Caco-2 (cell line): ENCODE data around the gene OSTN. TPM values are rescaled to one million over a fixed set of nuclear protein-coding genes. Genes with fewer than 3 reads are reported as not detected.

Source experiments
- BruUV-seq: library from RNA; stranded (reverse); fragments of 400-500 nt; replicated peaks from 2 replicates; lab custom pipeline; 2021; lab: Mats Ljungman, UMichigan
- CTCF ChIA-PET: fragments of 300-600 bp; sonication (Branson Sonifier 250); formaldehyde crosslinking; loops from one replicate; lab custom pipeline; 2022; ENCODE audit warnings: antibody characterized with exemption; lab: Charles Lee
- POLR2A ChIA-PET: fragments of 300-600 bp; sonication (Branson Sonifier 250); formaldehyde crosslinking; loops from one replicate; lab custom pipeline; 2022; ENCODE audit warnings: antibody characterized with exemption; lab: Charles Lee
- DNase-seq, 2 experiments: peaks; one replicate each; pipeline versions ENCODE4 v3.0.0 to v3.0.0-alpha.2; 2020 to 2022
- H3K27me3 ChIP-seq: replicated peaks from 2 replicates; pipeline ENCODE4 v1.6.0; 2011; ENCODE audit warnings: low read length; ENCODE audit not compliant: control insufficient read depth, insufficient read depth
- H3K36me3 ChIP-seq: 2 replicates; pipeline ENCODE4 v1.5.1; 2011; ENCODE audit warnings: low read length; ENCODE audit not compliant: control insufficient read depth, insufficient read depth
- H3K4me1 ChIP-seq: fragments of 250-450 bp; sonication (Bioruptor Pico); 2 replicates; pipeline ENCODE4 v1.5.1; 2020; ENCODE audit warnings: mild to moderate bottlenecking
- H3K4me3 ChIP-seq: 2 replicates; pipeline ENCODE4 v1.5.1; 2011; ENCODE audit warnings: low read depth, mild to moderate bottlenecking, control low read depth, low read length
- H3K9me3 ChIP-seq: fragments of 250-450 bp; sonication (Bioruptor Pico); 2 replicates; pipeline ENCODE4 v1.5.1; 2020; ENCODE audit warnings: mild to moderate bottlenecking, moderate library complexity
- H3K27ac Mint-ChIP-seq: one replicate; pipeline ENCODE4 v1.8.0; 2022; ENCODE audit warnings: mixed read lengths; ENCODE audit not compliant: unreplicated experiment
- H3K27me3 Mint-ChIP-seq: one replicate; pipeline ENCODE4 v1.8.0; 2022; ENCODE audit warnings: mixed read lengths; ENCODE audit not compliant: insufficient read depth, unreplicated experiment
- H3K36me3 Mint-ChIP-seq: one replicate; pipeline ENCODE4 v1.8.0; 2022; ENCODE audit warnings: mild to moderate bottlenecking, mixed read lengths; ENCODE audit not compliant: insufficient read depth, unreplicated experiment
- H3K4me1 Mint-ChIP-seq: one replicate; pipeline ENCODE4 v1.8.0; 2022; ENCODE audit warnings: low read depth, mixed read lengths; ENCODE audit not compliant: unreplicated experiment
- H3K4me3 Mint-ChIP-seq: one replicate; pipeline ENCODE4 v1.8.0; 2022; ENCODE audit warnings: mild to moderate bottlenecking, moderate library complexity, mixed read lengths; ENCODE audit not compliant: unreplicated experiment
- H3K9me3 Mint-ChIP-seq: one replicate; pipeline ENCODE4 v1.8.0; 2022; ENCODE audit warnings: mixed read lengths; ENCODE audit not compliant: unreplicated experiment
- CTCF ChIP-seq, 2 experiments: fragments of 200-600 bp in 1 of 2; IDR thresholded peaks; 1 replicate in 1 of 2; 2 replicates in 1 of 2; pipeline versions ENCODE4 v1.5.1 to v1.8.0; 2011 to 2022; ENCODE audit warnings: antibody characterized with exemption in 1 of 2, control low read depth in 1 of 2, inconsistent platforms in 1 of 2, low read depth in 1 of 2, low read length in 1 of 2, mild to moderate bottlenecking in 1 of 2, moderate library complexity in 1 of 2; ENCODE audit not compliant: insufficient read depth in 1 of 2, severe bottlenecking in 1 of 2, unreplicated experiment in 1 of 2
- intact Hi-C: fragments of 100-400 bp; cut with micrococcal nuclease; formaldehyde crosslinking; loops from one replicate; pipeline ENCODE4 v1.10.0; 2022; ENCODE audit not compliant: unreplicated experiment
- total RNA-seq: library from RNA; stranded (reverse); gene quantifications from 2 replicates; pipeline ENCODE4 v1.2.3, GENCODE V29; 2022

Gene OSTN
- total RNA-seq, 1 experiment from 2014 or later: not detected

- H3K4me3 ChIP-seq: no peak overlapping the region
- no peak overlapping the region for H3K27ac Mint-ChIP-seq
- no peaks in the 10 kb centered on the region for H3K9me3 Mint-ChIP-seq
- no TSS peak for BruUV-seq
- H3K4me1 ChIP-seq: no peaks in the 10 kb centered on the region
- H3K9me3 ChIP-seq: no peaks in the 10 kb centered on the region
- ChIA-PET POLR2A (no interaction called here), CTCF (no interaction called here)
- H3K4me1 Mint-ChIP-seq: peaks cover 6% of the 10 kb centered on the region
- no peak for TF ChIP-seq CTCF (IDR thresholded peaks at IDR 0.05; ENCODE audit: insufficient read depth in 1 of 2, low read depth in 1 of 2, low read length in 1 of 2, severe bottlenecking in 1 of 2, unreplicated experiment in 1 of 2)
- intact Hi-C loops: no loop called here
- H3K36me3 Mint-ChIP-seq: no peaks in the 10 kb centered on the region
- DNase-seq: no peak
- H3K27me3 ChIP-seq: no peaks in the 10 kb centered on the region
- no peaks in the 10 kb centered on the region for H3K27me3 Mint-ChIP-seq
- no peaks in the 10 kb centered on the region for H3K36me3 ChIP-seq
- no peak overlapping the region for H3K4me3 Mint-ChIP-seq
Measured at GRCh38 chr3:191282251-191283185, 83.5 kb downstream of the OSTN start.

- H3K36me3 Mint-ChIP-seq: no peaks in the 10 kb centered on the region
- no peaks in the 10 kb centered on the region for H3K36me3 ChIP-seq
- H3K27ac Mint-ChIP-seq: no peak overlapping the region
- ChIA-PET CTCF (no interaction called here), POLR2A (no interaction called here)
- intact Hi-C loops: no loop called here
- DNase-seq: no peak
- BruUV-seq: no TSS peak
- H3K27me3 Mint-ChIP-seq: no peaks in the 10 kb centered on the region
- H3K4me3 Mint-ChIP-seq: no peak overlapping the region
- no peaks in the 10 kb centered on the region for H3K9me3 Mint-ChIP-seq
- H3K27me3 ChIP-seq: no peaks in the 10 kb centered on the region
- H3K4me1 ChIP-seq: no peaks in the 10 kb centered on the region
- H3K4me3 ChIP-seq: no peak overlapping the region
- TF ChIP-seq CTCF (IDR thresholded peaks at IDR 0.05; ENCODE audit: insufficient read depth in 1 of 2, low read depth in 1 of 2, low read length in 1 of 2, severe bottlenecking in 1 of 2, unreplicated experiment in 1 of 2): no peak
- no peaks in the 10 kb centered on the region for H3K9me3 ChIP-seq
- peaks cover 6% of the 10 kb centered on the region for H3K4me1 Mint-ChIP-seq
Measured at GRCh38 chr3:191283400-191283799, 84.4 kb downstream of the OSTN start.

GRCh38 chr3:191290311-191291025 is 91.4 kb downstream of the OSTN start:
- ChIA-PET CTCF (no interaction called here), POLR2A (no interaction called here)
- Mint-ChIP-seq H3K36me3 (no peaks in the 10 kb centered on the region), H3K27ac (no peak overlapping the region), H3K27me3 (no peaks in the 10 kb centered on the region), H3K4me1 (peaks cover 6% of the 10 kb centered on the region), H3K9me3 (no peaks in the 10 kb centered on the region), H3K4me3 (no peak overlapping the region)
- no peaks in the 10 kb centered on the region for H3K36me3 ChIP-seq
- H3K4me1 ChIP-seq: no peaks in the 10 kb centered on the region
- BruUV-seq: no TSS peak
- no peaks in the 10 kb centered on the region for H3K27me3 ChIP-seq
- intact Hi-C loops: no loop called here
- no peak overlapping the region for H3K4me3 ChIP-seq
- peaks cover 3% of the 10 kb centered on the region; the same call in 1 of the 2 replicates for H3K9me3 ChIP-seq
- DNase-seq: no peak
- TF ChIP-seq CTCF (IDR thresholded peaks at IDR 0.05; ENCODE audit: insufficient read depth in 1 of 2, low read depth in 1 of 2, low read length in 1 of 2, severe bottlenecking in 1 of 2, unreplicated experiment in 1 of 2): no peak
